Skeletal muscle cell (primary cell): ENCODE data around the gene TBL1Y.

Source experiments
- DNase-seq: peaks from one replicate; pipeline ENCODE4 v3.0.0-alpha.2; 2010; ENCODE audit warnings: low read depth
- H3K4me3 ChIP-seq: 2 replicates; pipeline ENCODE4 v1.5.1; 2011; ENCODE audit warnings: low read depth, mild to moderate bottlenecking, control low read depth, low read length, moderate library complexity

TBL1Y gene

GRCh38 chrY:6967736-6968135 is 57.2 kb downstream of the TBL1Y start:
- H3K4me3 ChIP-seq: no peak overlapping the region
- DNase-seq: no peak

- no peak for DNase-seq
- H3K4me3 ChIP-seq: no peak overlapping the region
Measured at GRCh38 chrY:6968191-6968590, 57.7 kb downstream of the TBL1Y start.

- no peak for DNase-seq
- H3K4me3 ChIP-seq: no peak overlapping the region
Measured at GRCh38 chrY:6972271-6972887, 61.9 kb downstream of the TBL1Y start.

- DNase-seq: no peak
- H3K4me3 ChIP-seq: no peak overlapping the region
Measured at GRCh38 chrY:6974971-6975370, 64.5 kb downstream of the TBL1Y start.

- DNase-seq: no peak
- no peak overlapping the region for H3K4me3 ChIP-seq
Measured at GRCh38 chrY:6977783-6978182, 67.3 kb downstream of the TBL1Y start.

GRCh38 chrY:6983221-6983620 is 72.7 kb downstream of the TBL1Y start:
- no peak for DNase-seq
- no peak overlapping the region for H3K4me3 ChIP-seq

GRCh38 chrY:6987811-6988210 is 77.3 kb downstream of the TBL1Y start:
- no peak for DNase-seq
- no peak overlapping the region for H3K4me3 ChIP-seq

GRCh38 chrY:6989886-6990620 is 79.6 kb downstream of the TBL1Y start:
- no peak overlapping the region for H3K4me3 ChIP-seq
- DNase-seq: no peak

- no peak for DNase-seq
- no peak overlapping the region for H3K4me3 ChIP-seq
Measured at GRCh38 chrY:6992041-6992440, 81.5 kb downstream of the TBL1Y start.

GRCh38 chrY:6995987-6996386 is 85.5 kb downstream of the TBL1Y start:
- no peak overlapping the region for H3K4me3 ChIP-seq
- no peak for DNase-seq

- DNase-seq: no peak
- no peak overlapping the region for H3K4me3 ChIP-seq
Measured at GRCh38 chrY:6997503-6998066, 87.1 kb downstream of the TBL1Y start.

GRCh38 chrY:6999905-7000304 is 89.4 kb downstream of the TBL1Y start:
- DNase-seq: no peak
- no peak overlapping the region for H3K4me3 ChIP-seq

GRCh38 chrY:7002581-7002980 is 92.1 kb downstream of the TBL1Y start:
- DNase-seq: no peak
- H3K4me3 ChIP-seq: no peak overlapping the region

- no peak overlapping the region for H3K4me3 ChIP-seq
- DNase-seq: no peak
Measured at GRCh38 chrY:7007911-7008310, 97.4 kb downstream of the TBL1Y start.

- no peak for DNase-seq
- no peak overlapping the region for H3K4me3 ChIP-seq
Measured at GRCh38 chrY:7008578-7009355, 98.3 kb downstream of the TBL1Y start.

GRCh38 chrY:7013051-7013450 is 102.6 kb downstream of the TBL1Y start:
- DNase-seq: no peak
- no peak overlapping the region for H3K4me3 ChIP-seq

- no peak for DNase-seq
- no peak overlapping the region for H3K4me3 ChIP-seq
Measured at GRCh38 chrY:7016521-7016920, 106.0 kb downstream of the TBL1Y start.

GRCh38 chrY:7017244-7018080 is 107.0 kb downstream of the TBL1Y start:
- no peak for DNase-seq
- no peak overlapping the region for H3K4me3 ChIP-seq

GRCh38 chrY:7039037-7039436 is 128.5 kb downstream of the TBL1Y start:
- no peak overlapping the region for H3K4me3 ChIP-seq
- no peak for DNase-seq
